HG02852 (cell line): ENCODE results near the gene MBP.

Experiments
- ATAC-seq: cut with Tn5 transposase; IDR thresholded peaks from one replicate; pipeline ENCODE4 v1.9.1; 2021; ENCODE audit warnings: mild to moderate bottlenecking, moderate library complexity; ENCODE audit not compliant: unreplicated experiment

MBP gene

DNA sequence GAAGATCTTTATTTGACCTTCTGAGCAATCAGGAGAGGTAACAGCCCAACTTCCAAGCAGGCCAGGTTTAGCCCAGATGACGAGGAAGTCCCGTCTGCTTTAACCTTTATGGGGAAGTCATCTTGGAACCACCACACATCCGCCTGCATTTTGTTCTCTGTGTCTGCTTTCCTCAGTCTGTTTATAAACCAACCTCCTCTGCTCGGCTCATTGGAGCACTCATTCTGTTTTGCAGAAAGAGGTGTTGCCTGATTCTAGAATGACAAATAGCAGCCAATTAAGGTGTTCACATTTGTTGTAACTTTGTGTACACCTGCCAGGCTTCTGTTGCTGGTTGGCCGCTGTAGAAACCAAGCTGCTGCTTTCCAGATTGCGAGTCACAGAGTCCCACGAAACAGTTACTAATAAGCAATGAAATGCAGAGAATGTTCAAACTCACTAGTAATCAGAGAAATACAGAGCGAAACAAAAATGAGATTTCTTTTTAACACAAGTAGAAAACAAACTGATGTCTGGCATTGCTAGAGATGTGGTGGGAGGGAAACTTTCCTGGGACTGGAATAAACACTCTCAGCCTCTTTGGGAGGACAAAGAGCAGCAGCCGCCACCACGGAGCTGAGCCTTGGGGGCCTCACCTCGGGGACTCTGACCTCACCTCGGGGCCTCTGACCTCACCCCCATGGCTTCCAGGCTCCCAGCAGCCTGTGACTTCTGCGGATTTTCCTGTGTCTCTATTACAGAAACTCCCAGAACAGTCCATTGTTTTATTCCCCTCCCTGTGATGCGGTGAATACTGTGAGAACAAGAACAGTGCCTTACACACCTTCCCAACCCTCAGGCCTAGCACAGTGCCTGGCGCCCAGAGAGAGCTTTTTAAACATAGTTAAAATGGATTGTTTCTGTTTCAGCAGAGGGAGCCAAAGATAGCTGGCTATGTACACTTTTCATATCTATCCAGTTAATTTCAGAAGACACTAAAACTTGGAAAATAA, 64.0 kb downstream of the MBP start:
- ATAC-seq = peak; percentile 39

DNA sequence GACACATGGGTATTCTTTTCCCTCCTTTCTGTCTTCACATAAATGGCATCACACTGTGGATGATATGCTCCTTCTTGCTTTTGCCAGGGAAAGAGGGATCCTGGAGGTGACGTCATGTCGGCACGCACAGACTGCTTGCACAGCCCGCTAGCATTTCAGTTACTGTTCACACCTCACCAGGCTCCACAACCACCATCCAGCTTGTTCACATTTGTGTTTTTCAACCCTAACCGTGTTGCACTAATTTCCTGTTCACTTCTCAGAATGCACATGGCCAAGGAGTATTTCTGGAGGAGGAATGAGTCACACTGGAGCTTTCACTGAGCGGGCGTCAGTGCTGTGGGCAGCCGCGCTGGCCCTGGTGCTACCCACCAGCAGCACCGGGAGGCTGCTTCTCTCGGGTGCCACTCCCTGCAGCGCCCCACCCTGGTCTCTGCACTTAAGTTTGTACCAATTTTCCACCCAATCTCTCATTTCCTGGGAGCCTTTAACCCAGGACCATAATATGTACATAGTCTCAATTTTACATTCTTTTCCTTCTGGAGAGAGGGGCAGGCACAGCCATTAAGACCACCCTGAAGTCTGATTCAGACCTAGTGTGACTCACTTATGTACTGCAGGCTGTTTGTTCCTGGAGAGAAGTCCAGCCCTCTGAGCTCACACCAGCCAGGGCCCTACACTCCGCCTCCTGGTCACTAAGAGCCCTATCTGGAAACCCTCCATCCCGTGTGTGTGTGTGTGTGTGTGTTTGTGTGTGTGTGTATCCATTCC, 65.1 kb downstream of the MBP start:
- peak; percentile 24 for ATAC-seq

- no peak for ATAC-seq
These were observed 65.9 kb downstream of the MBP start for GRCh38 chr18:77066689-77067088.

DNA sequence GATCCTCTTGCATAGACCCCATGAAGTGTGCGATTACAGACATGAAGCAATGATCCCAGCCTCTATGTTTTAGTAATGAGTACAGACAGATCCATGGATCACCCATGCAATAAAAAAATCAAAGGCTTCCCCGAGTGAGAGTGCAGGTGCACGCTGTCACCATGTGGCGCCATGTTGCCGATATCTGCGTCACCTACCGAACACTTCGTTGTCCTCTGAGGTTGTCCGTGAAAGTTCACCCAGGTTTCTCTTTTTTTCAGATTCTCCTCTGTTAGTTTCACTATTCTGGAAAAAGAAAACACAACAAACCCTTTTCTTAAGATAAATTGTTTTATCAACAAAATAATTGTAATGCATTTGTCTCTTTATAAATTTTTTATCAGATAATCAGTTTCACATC, 66.5 kb downstream of the MBP start:
- ATAC-seq = no peak

DNA sequence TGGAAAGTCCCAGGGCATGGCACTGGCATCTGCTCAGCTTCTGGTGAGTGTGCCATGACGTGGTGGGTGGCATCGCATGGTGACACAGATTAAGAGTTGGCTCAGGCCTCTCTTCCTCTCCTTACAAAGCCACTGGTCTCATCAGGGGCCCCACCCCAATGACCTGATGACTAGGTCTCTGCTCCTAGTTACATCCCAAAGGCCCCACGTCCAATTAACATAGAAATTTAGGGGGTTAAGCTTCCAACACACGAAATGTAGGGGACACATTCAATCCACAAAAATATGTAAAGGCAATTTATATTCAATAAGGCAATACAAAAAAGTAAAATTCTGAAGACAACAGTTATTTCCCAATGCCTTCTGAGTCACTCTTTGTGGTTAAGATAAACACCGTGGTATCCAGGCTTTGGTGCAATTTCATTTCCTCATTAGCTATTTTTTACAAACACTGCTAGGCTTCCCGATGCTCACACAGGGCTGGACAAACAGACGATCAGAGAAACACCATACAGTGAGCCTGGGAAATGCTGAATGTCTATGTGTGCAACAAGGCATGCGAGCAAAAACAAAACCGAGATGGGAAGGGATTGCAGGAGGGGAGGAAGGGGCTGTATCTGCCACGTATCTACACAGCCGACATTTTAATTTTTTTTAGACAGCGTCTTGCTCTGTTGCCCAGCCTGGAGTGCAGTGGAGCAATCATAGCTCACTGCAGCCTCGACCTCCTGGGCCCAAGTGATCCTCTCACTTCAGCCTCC, 67.2 kb downstream of the MBP start:
- peak; percentile 23 for ATAC-seq

- peak; percentile 48 for ATAC-seq
These were observed 69.3 kb downstream of the MBP start for GRCh38 chr18:77063260-77063659.

DNA sequence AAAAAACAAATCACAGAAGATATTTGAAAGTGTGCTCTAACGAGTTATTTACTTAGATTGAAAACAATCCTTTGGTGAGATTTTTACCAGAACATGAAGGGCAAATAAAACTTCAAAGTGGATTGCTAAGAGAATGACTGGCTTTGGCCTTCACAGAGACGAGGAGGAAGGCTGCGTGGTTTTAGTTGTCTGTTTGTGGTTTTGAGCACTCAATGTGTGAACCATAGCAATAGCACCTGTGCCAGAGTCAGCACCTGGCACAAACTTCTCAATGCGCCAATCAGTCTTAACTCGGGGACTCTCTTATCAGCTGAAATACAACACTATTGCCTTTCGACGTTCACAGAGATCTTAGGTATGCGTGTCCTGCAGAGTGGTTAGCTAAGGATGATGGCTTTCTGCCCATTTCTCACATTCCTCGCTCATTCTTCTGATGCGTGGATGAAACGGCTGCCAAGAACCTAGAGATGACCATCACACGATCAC, 70.0 kb downstream of the MBP start:
- ATAC-seq = peak; percentile 60

DNA sequence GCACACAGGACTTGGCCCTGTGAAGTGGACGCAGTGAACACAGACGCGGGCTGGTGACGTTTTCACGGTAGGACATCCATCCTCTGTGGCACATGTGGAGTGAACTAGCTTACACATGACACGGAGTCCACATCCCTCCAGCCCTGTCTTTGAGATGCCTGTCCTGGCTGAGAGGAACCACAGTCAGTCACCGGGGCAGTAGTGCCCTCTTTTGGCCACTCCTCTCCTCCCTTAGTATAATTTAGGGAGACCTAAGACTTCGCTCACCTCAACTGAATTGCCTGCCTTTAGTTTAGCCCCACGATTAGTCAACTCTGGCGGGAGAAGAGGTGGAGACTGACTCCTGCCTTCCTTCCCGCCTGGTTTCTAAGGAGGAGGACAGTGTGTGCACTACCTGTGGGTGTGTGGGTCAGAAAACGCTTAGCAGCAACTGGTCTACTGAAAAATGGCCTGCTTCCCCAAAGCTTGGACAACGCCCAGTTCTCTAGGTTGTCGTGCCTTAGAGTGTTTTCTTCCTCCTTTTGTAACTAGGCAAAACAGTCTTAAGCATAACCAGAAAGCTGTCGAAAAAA, 70.6 kb downstream of the MBP start:
- ATAC-seq = peak; percentile 44

- ATAC-seq = no peak
These were observed 71.2 kb downstream of the MBP start for GRCh38 chr18:77061281-77061945.

DNA sequence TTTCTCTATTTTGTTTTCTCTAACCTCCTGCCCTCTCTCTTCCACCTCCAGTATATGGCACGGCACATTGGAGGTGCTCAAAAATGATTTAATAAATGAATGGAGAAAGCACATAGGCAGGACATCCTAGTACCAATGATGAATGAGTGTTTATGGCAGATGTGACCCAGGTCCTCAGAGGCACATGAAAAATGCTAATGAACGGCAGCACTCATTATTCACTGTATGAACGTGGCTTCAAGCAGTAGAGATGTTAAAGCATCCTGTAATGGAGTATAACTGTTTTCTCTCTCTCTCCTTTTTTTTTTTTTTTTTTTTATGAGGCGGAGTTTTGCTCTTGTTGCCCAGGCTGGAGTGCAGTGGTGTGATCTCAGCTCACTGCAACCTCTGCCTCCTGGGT, 72.4 kb downstream of the MBP start:
- ATAC-seq = no peak

- ATAC-seq = no peak
These were observed 73.2 kb downstream of the MBP start for GRCh38 chr18:77059294-77059916.

- no peak for ATAC-seq
These were observed 74.2 kb downstream of the MBP start for GRCh38 chr18:77058290-77058835.

DNA sequence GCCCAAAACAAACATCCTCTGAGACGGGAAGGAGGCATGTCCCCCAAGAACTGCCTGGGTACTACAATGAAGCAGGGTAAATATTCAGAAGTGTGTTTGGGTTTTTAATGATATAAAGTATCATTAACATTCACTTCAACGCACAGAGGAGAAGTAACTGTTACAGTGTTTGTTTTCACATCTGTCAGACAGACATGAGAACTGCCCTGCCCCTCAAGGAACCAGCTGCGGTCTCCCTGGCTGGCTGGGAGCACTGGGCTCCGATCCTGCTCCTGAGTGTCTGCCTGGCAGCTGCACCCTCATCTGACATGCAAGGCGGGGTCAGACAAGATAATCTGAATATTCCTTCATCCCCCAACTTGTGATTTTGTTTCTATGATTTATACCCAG, 75.6 kb downstream of the MBP start:
- ATAC-seq = no peak

GRCh38 chr18:77056344-77057005, 76.1 kb downstream of the MBP start:
- ATAC-seq = no peak

DNA sequence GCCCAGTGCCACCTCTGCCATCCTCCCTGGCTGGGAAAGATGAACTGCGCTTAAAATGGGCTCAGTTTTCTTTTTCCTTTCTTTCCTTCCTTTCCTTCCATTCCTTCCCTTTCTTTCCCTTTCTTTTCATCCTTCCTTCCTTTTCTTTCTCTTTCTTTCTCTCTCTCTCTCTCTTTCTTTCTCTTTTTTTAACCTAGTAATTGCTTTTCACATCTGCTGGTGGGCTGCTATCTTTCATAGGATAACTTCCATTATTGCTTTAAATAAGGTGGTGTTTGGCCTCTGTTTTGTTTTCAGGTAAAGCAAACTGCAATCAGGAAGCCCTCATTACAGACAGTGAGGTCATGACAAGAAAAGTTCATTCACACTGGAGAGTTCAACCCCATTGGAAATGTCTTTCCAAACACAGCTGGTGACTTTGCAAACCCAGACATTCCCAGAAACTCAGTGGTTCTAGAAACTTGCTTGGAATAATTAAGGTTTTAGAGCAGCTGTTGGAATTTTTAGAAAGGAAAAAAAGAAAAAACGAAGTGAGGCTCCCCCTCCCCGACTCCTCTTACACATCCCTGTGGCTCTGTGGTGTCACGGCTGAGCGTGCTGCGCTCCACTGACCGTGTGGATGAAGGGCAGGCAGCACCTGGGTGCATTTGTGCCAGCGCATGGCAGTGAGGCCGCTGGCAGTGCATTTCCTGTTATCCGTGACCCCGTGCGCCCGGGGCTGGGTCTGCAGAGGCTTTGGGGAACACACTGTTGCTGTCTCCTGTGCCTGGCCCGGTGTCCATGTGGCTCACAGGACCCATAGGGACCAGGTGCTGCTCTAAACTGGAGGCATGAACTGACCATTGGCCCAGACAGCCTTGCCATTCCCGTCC, 76.9 kb downstream of the MBP start:
- no peak for ATAC-seq

DNA sequence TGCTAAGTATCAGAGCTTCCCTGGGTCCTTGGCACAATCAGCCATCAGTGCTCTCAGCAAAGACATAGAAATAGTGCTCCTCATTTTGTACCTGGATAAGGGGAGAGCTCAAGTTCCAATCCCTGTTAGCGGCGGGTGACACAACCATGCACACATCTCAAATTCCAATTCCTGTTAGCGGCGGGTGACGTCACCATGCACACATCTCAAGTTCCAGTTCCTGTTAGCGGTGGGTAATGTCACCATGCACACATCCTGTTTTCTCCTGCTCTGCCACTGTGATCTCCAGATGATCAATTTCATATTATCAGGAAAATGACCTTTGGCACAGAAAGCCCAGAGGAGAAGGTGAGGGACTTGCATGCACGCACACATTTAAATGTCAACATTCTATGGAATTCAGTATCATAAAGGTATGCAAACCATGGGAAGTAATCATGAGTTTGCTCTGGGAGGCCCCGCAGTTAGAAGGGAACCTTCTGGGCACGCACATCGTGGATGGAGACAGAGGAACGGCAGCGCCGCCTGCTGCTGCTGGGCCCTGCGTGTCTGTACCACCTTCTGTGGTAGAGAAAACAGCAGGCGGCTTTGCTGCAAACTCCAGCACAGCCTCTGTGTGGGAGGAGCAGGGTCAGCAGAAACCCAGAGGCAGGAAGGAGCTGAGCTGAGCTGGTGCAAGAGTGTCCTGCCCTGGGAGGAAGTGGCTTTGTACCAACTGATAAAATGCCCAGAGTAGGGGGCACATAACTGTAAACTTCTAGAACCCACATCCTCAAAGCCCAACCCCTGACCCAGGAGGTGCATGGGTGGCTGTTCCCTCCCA, 77.8 kb downstream of the MBP start:
- ATAC-seq = peak; percentile 86

DNA sequence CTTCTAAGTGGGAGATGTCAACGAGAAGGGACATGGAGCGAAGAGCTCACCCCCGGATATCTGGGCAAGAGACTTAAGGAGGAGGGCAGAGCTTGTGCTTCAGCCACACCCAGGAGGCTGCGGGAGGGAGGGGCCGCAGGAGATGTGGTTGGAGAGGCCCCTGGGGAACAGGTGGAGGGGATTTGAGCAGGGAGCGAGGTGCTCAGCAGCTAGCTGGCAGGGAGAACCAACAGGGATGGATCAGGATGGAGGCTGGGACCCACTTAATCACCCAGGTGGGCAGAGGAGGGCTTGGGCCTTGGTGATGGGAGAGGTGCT, 78.3 kb downstream of the MBP start:
- no peak for ATAC-seq
